CMK (cell line): ENCODE measurements around the gene ATP8A2.

Experiments used
- DNase-seq: peaks from one replicate; pipeline ENCODE4 v3.0.0-alpha.2; 2010; ENCODE audit warnings: low read depth

Gene ATP8A2

GRCh38 chr13:25886438-25887214 is 514.9 kb downstream of the ATP8A2 start:
- DNase-seq = no peak

DNA sequence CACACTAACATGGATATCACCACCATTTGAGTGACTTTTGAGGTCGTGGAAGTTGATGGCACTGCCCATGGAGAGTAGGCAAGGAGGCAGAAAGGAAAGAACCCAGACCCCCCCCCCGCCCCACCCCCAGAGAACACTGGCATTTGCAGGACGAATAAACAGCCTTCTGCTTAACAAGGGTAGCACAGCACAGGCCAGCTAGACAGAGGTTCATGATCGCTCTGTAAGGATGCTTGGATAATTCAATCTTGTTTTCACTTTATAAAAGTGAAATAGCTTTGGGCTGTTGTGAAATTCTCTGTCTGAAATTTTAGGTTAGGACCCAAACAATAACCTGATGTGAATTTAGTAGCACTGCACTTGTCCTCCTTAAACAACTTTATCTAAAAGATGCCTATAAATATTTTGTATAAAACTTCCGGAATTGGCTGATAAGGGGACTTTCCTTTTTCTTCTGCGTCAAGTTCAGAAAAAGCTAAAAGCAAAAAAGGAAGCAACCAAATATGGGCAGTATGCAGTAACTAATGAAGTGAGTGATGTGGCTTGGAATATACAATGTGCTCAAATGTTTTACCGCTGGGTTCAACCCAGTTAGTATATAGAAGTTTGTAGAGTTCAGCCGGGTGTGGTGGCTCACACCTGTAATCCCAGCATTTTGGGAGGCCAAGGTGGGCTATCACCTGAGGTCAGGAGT is 516.3 kb downstream of the ATP8A2 start:
- DNase-seq = no peak

DNA sequence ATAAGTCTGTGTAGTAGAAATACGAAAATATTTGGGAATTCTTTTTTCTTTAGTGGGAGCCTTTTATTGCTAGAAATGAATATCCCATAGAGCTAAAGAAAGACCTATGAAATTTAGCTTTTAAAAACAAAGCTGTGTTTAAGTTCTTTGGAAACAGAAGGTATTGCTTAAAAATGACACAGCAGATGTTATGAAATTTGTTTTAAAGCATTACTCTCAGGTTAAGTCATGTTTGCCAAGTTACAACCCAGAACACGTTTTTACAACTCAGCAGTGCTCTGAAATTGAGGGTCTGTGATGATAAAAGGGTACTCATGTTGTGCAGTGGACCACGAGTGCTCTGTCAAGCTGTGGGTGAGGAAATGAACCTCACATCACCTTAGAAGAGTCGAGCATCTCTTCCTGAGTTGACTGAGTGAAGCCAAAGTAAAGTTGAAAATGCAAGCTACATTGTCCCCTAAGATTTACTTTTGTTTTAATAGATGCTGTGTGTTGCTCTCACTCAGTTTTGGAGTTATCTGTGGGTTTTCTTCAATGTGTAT is 519.0 kb downstream of the ATP8A2 start:
- no peak for DNase-seq

- no peak for DNase-seq
These were observed 527.2 kb downstream of the ATP8A2 start for GRCh38 chr13:25898991-25899390.

DNA sequence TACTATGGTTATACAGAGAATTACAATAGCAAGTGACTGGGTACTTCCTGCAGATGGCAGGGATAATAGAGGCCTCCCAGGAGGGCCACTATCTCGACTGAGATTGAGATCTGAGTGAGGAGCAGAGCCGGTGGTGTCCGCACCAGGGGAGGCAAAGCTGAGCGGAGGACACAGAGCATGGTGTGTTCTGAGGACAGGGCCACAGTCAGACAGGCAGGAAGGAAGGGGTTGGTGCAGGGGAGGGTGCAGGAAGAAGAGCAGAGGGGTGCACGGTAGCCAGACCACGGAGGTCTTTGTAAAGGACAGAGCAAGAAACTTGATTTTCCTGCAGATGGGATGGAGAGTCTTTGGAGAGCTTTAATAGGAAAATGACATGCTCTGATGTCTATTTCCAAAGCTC is 527.7 kb downstream of the ATP8A2 start:
- no peak for DNase-seq

DNA sequence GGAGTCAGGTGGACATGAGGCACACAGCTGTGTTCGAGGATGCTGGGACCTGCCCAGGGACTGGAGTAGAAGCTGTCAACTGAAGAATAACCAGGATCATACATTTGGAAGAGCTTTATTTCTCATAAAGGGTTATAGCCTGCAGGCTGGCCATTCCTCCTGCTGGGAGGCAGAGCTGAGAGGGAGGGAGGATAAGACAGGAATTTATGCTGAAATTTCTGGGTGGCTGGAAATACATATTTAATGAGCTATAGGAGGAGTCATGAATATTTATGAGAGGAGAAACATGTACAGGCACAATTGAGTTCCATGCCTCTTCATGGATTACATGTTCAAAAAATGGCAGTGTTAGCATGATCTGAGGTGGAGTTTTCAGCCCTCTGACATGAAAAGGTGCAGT is 528.2 kb downstream of the ATP8A2 start:
- no peak for DNase-seq

DNA sequence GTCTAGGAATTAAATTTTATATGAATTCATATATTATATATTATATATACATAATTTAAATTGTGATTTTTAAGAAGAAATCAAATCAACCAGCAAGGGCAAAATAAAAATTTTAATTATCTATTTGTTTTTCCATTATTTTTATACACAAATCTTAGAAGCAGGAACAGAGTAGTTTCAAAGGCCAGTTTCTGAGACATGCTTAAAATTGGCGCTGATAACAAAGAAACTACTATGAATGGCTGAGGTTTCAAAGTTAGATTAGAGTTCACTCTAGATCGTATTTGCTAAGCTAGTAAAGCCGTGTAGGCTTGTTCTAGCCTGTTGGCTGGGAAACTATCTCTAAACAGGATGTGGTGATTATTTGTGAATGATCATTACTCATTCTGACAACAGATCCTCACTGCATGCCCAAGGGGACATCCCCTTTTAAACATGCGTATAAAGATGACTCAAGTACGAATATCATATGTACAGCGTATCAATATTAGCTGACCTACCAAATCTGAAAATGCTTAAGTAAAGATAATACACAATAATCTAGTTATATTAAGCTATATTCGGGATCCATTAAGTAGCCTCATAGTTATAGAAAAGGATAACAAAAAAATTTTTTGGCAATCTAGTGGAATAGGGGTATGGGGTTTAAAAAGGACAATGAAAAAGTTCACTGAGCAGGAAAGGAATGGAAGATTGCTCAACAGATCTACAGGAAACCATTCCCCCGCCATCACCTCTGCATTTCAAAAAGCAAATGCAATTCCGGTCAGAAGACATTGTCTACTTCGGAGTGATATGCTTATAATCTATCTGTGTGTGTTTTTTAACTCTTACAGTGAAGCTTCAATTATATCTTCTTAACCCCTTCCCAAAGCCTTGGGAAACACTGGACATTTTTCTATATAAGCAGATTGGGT is 529.9 kb downstream of the ATP8A2 start:
- DNase-seq = peak; percentile 25

GRCh38 chr13:25902455-25902854 is 530.7 kb downstream of the ATP8A2 start:
- DNase-seq = no peak

- DNase-seq = no peak
These were observed 531.1 kb downstream of the ATP8A2 start for GRCh38 chr13:25902891-25903341.

GRCh38 chr13:25904830-25905229 is 533.1 kb downstream of the ATP8A2 start:
- no peak for DNase-seq

DNA sequence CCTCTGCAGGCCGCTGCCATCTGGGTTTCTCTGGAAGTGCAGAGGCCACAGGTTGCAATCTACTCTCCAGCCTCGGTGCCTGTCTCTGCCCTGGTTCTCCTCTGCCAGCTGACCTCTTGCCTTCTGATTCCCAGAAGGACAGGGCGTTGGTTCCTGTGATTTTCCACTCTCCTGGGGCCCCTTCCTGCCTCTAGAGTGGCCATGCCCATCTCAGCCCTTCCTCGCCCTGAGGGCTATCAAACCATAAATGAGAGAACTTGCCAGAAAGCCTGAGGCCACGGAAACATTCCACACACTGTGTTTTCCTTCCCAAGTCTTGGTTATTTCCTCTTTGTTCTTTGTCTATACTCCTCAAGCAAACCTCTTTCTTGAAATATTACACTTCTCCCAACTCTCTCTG is 533.8 kb downstream of the ATP8A2 start:
- no peak for DNase-seq

GRCh38 chr13:25906191-25906661 is 534.5 kb downstream of the ATP8A2 start:
- DNase-seq = no peak

DNA sequence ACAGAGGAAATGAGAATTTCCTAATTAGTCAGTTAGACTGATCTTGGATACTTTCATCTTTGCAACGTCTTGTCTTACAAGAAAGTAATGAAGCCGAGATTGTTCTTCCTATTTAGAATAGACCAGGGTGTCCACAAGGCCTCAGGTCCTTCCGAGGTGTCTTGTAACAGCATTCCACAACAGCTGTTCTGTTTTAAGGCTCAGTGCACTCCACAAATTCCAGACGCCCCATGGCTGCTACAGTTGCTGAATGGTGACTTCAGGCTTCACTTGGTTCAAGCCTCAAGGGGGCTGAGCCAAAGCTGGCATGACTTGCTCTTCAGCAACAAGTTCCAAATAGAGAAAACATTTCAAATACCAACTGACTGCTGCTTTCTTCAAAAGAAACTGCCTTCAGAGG is 536.6 kb downstream of the ATP8A2 start:
- no peak for DNase-seq

DNA sequence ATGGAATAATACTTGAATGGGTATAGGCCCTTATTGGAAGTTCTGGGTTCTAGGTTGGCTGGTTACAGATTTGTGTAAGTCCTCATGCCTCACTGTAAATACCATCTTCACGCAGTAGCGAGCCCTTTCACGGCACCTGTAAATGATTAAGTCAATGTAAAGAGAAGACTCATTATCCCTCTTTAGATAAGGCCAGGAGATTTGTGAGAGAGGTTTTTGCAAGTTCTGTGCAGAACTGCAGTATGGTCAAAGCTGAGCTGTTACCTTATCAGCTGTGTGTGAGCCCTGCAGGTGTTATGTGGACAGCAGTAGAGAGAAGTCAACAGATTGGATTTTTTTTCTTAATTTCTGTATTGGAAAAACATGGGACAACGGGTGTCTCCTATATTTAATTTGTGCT is 538.5 kb downstream of the ATP8A2 start:
- DNase-seq = no peak

- DNase-seq = no peak
These were observed 539.2 kb downstream of the ATP8A2 start for GRCh38 chr13:25910991-25911419.

DNA sequence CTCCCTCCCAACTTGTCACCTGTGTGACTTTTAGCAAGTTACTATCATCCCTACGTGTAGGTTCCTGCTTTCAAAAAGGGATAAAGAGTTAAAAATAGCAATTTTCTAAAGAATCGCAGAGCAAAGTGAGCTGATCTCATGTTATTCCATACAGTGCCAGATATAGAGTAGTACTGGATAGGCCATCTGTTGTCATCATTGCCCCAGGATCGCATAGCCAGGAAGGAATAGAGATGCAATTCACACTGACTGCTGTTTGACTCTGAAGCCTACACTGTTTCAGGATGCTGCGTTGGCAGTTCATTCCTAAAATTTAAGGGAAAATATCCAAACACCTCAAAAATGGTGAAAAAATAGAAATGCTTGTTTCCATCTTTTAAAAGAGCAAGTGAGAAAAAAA is 541.2 kb downstream of the ATP8A2 start:
- no peak for DNase-seq

GRCh38 chr13:25915840-25916518 is 544.2 kb downstream of the ATP8A2 start:
- DNase-seq = no peak

DNA sequence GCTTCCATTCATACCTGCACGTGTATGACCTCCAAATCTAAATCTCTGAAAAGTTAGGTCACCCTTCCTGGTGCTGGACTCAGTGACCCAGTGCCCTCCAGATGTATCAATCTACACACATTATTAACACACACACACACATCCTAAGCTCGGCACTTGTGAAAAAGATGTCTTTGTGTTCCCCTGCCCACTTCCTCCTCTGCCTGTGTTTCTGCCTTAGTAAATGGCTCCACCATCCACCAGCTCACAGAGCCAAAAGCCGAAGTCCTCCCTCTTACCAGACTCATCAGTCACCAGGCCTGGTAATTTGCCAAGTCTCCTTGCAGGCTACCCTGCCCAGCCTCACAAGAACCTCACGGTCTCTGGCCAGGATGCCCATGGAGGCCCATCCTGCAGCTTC is 548.5 kb downstream of the ATP8A2 start:
- no peak for DNase-seq

DNA sequence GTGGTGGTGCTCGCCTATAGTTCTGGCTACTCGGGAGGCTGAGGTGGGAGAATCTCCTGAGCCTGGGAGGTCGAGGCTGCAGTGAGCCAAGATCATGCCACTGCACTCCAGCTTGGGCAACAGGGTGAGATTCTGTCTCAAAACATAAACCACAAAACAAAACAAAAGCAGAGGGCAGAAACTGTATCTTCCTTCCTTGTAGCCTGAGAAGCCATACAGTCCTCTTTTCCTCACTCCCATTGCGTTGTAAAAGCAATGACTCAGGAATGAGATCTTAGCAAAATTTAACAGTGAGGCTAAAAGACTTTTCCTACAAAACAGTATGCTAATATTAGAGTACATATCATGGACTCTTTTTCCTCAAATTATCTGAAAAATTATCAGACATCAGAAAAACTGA is 549.2 kb downstream of the ATP8A2 start:
- no peak for DNase-seq

- no peak for DNase-seq
These were observed 550.6 kb downstream of the ATP8A2 start for GRCh38 chr13:25922376-25922775.
